Aorta (tissue), 5 donors: ENCODE data around the gene PPFIBP1. TPM values are rescaled to one million over a fixed set of nuclear protein-coding genes. Genes with fewer than 3 reads are reported as not detected.

ENCODE experiments used
- ATAC-seq: fragments of 200-7000 bp; cut with Tn5 transposase; one replicate; pipeline ENCODE4 v1.9.1; 2022; ENCODE audit warnings: moderate library complexity; ENCODE audit not compliant: low FRiP score
- DNase-seq, 2 donors: peaks; one replicate each; pipeline ENCODE4 v3.0.0-alpha.2; 2020
- H3K27ac ChIP-seq, 2 donors: one replicate each; pipeline ENCODE4 v1.5.1; 2013; ENCODE audit warnings: low read length in 2 of 2, mild to moderate bottlenecking in 2 of 2, moderate library complexity in 2 of 2, control low read depth in 1 of 2, inconsistent platforms in 1 of 2, low read depth in 1 of 2
- H3K27me3 ChIP-seq, 2 donors: one replicate each; pipeline ENCODE4 v1.6.1; 2013; ENCODE audit warnings: control low read depth in 1 of 2, low read length in 1 of 2, mild to moderate bottlenecking in 1 of 2, moderate library complexity in 1 of 2; ENCODE audit not compliant: insufficient read depth in 2 of 2, control insufficient read depth in 1 of 2
- H3K36me3 ChIP-seq, 2 donors: one replicate each; pipeline ENCODE4 v1.6.1; 2013; ENCODE audit warnings: control low read depth in 1 of 2, low read length in 1 of 2, mild to moderate bottlenecking in 1 of 2; ENCODE audit not compliant: insufficient read depth in 2 of 2, control insufficient read depth in 1 of 2
- H3K4me1 ChIP-seq, 2 donors: one replicate each; pipeline ENCODE4 v1.6.1; 2013; ENCODE audit warnings: low read length in 2 of 2, control low read depth in 1 of 2, mild to moderate bottlenecking in 1 of 2, moderate library complexity in 1 of 2; ENCODE audit not compliant: insufficient read depth in 2 of 2, control insufficient read depth in 1 of 2
- H3K4me3 ChIP-seq, 2 donors: one replicate each; pipeline ENCODE4 v1.5.1; 2013; ENCODE audit warnings: low read length in 2 of 2, control low read depth in 1 of 2, mild to moderate bottlenecking in 1 of 2
- H3K9me3 ChIP-seq: one replicate; pipeline ENCODE4 v1.6.1; 2013; ENCODE audit warnings: mild to moderate bottlenecking, low read length; ENCODE audit not compliant: control insufficient read depth
- WGBS, 2 donors: extraction: QIAGEN DNeasy Blood & Tissue Kit; methylation state at CpG; one replicate each; pipeline ENCODE4 v1.1.7; 2013; 5-methylcytosine and 5-hydroxymethylcytosine counted together
- intact Hi-C, 2 donors: fragments of 100-400 bp; cut with DNase I; formaldehyde crosslinking; loops; one replicate each; pipeline versions ENCODE4 v1.14.2 to v1.15.0; 2022
- polyA plus RNA-seq, 2 donors: library from polyadenylated mRNA; stranded (reverse); fragments of 200-250 nt; gene quantifications; one replicate each; pipeline ENCODE4 v1.2.3, GENCODE V29; 2013
- total RNA-seq, 2 donors: library from RNA; stranded (reverse); fragmentation: NEBNext Ultra II Directional; extraction: Animal tissue kit (Norgen Biotek cat#: 25700); gene quantifications; one replicate each; pipeline ENCODE4 v1.2.1, GENCODE V29; 2021
- donor health status: healthy with polysubstance abuse.
- donor health status: Bipolar disorder and iron deficiency.
- donor health status: DM: no; HTN: no; CAD: no.
- donor health status: DM: no; HTN: no; CAD: no.
- donor health status: DM: yes; HTN: yes; CAD: no.

PPFIBP1 gene
- total and polyA plus RNA-seq, 4 donors: 29.7 to 247 (median 108) TPM

- intact Hi-C loops: no loop called here
- no peaks in the 10 kb centered on the region for H3K4me1 ChIP-seq
- no peaks in the 10 kb centered on the region for H3K27me3 ChIP-seq
- no peaks in the 10 kb centered on the region for H3K9me3 ChIP-seq
- H3K27ac ChIP-seq: no peak overlapping the region
- 92 to 96% methylated on average over 2 of the region's 2 CpGs for WGBS, 2 donors
- DNase-seq (no peak), ATAC-seq (no peak)
- H3K36me3 ChIP-seq: peaks cover 10 to 14% of the 10 kb centered on the region in 2 donors
- no peak overlapping the region for H3K4me3 ChIP-seq
Measured at GRCh38 chr12:27682534-27682933, 158.5 kb downstream of the PPFIBP1 start.

GRCh38 chr12:27685274-27685673 lies 161.3 kb downstream of the PPFIBP1 start:
- Histone ChIP-seq H3K4me1 (no peaks in the 10 kb centered on the region), H3K27ac (no peak overlapping the region), H3K4me3 (no peak overlapping the region), H3K9me3 (no peaks in the 10 kb centered on the region), H3K36me3 (peaks cover 10 to 26% of the 10 kb centered on the region in 2 donors), H3K27me3 (no peaks in the 10 kb centered on the region)
- 34 to 45% methylated on average over 2 of the region's 2 CpGs for WGBS, 2 donors
- intact Hi-C loops: no loop called here
- no peak for ATAC-seq
- no peak for DNase-seq

DNA sequence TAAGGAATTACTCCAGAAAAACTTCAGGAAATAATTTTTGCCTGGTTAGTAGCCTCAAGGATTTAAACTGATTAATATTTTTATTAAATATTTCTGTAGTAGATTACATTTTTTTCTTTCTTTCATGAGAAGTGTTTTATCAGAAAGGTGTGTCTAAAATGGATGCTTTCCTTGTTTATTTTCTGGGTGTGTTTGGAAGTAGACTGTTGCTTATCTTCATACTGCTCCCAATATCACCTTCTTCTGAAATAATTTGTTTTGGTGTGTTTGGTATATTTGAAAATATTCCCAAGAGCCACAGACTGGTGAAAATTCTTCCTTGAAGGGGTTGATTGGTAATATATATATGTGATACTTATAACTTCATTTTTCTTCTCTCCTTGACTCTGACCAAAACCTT lies 162.1 kb downstream of the PPFIBP1 start:
- Histone ChIP-seq H3K4me3 (no peak overlapping the region), H3K36me3 (peaks cover 10 to 23% of the 10 kb centered on the region in 2 donors), H3K9me3 (no peaks in the 10 kb centered on the region), H3K4me1 (no peaks in the 10 kb centered on the region), H3K27ac (no peak overlapping the region), H3K27me3 (no peaks in the 10 kb centered on the region)
- ATAC-seq: no peak
- intact Hi-C loops: no loop called here
- DNase-seq: no peak

GRCh38 chr12:27688671-27689070 lies 164.7 kb downstream of the PPFIBP1 start:
- intact Hi-C loops: no loop called here
- 92 to 93% methylated on average over 3 of the region's 3 CpGs for WGBS, 2 donors
- DNase-seq: no peak
- peaks cover 13 to 21% of the 10 kb centered on the region in 2 donors for H3K36me3 ChIP-seq
- H3K27me3 ChIP-seq: no peaks in the 10 kb centered on the region
- no peak for ATAC-seq
- H3K27ac ChIP-seq: no peak overlapping the region
- no peak overlapping the region for H3K4me3 ChIP-seq
- H3K4me1 ChIP-seq: no peaks in the 10 kb centered on the region
- no peaks in the 10 kb centered on the region for H3K9me3 ChIP-seq

DNA sequence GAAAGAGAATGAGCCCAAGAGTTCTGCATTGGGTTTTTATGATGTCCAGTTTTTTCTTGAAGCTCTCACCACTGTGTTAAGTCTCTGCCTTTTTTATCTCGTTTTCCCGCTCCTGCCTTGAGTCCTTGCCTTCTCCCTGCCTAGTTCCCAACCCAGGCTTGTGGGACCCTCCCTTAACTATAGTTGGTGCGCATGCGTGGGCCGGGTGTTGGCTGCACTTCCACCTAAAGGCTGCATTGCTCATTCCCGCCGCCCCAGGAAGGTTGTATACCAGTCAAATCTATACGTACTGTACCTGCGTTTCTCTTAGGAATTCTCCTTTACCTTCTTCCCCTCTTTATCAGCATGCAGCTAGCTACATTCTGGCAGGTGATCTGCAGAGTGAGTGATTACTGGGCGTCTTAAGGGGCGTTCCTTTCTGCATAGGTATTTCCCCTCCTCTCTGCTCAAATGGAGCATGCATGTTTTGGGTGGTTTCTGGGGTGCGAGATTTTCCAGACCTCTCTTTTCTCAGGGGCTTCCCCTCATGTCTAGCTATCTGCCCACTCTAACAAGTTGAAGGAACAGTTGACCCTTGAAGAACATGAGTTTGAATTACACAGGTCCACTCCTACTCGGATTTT lies 165.7 kb downstream of the PPFIBP1 start:
- 92 to 96% methylated on average over 13 of the region's 13 CpGs for WGBS, 2 donors
- Histone ChIP-seq H3K27ac (no peak overlapping the region), H3K36me3 (peaks cover 13 to 21% of the 10 kb centered on the region in 2 donors)

DNA sequence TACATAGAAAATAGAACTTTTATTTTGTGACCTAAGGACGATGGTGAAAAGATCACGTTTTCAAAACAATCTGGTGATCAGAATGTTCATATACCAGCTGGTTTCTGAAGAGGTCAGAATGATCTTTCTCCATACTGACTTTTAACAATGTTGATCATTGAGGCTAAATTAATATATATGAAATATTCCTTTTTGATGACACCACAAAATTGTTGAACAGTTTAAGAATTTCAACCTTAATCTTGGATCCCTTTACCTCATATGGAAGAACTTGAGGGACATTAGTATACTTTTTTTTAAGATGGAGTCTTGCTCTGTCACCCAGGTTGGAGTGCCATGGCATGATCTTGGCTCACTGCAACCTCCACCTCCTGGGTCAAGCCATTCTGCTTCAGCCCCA lies 169.4 kb downstream of the PPFIBP1 start:
- ATAC-seq (no peak), DNase-seq (no peak)
- H3K4me1 ChIP-seq: no peaks in the 10 kb centered on the region
- peaks cover 9 to 20% of the 10 kb centered on the region in 2 donors for H3K36me3 ChIP-seq
- H3K27ac ChIP-seq: no peak overlapping the region
- 84 to 92% methylated on average over 2 of the region's 2 CpGs for WGBS, 2 donors
- intact Hi-C loops: no loop called here
- H3K27me3 ChIP-seq: no peaks in the 10 kb centered on the region
- no peaks in the 10 kb centered on the region for H3K9me3 ChIP-seq
- H3K4me3 ChIP-seq: no peak overlapping the region

More for the DNA sequence above, 165.7 kb downstream of the PPFIBP1 start:
- no peaks in the 10 kb centered on the region for H3K27me3 ChIP-seq
- ATAC-seq (no peak), DNase-seq (no peak)
- H3K4me1 ChIP-seq: no peaks in the 10 kb centered on the region
- H3K9me3 ChIP-seq: no peaks in the 10 kb centered on the region
- no peak overlapping the region for H3K4me3 ChIP-seq
- intact Hi-C loops: no loop called here

GRCh38 chr12:27695556-27696292 lies 171.7 kb downstream of the PPFIBP1 start:
- WGBS, 2 donors: 68 to 69% methylated on average over 6 of the region's 6 CpGs
- intact Hi-C loops: no loop called here
- H3K27me3 ChIP-seq: no peaks in the 10 kb centered on the region
- H3K9me3 ChIP-seq: no peaks in the 10 kb centered on the region
- no peaks in the 10 kb centered on the region for H3K4me1 ChIP-seq
- H3K4me3 ChIP-seq: no peak overlapping the region
- ATAC-seq (no peak), DNase-seq (no peak)
- peaks cover 6 to 13% of the 10 kb centered on the region in 2 donors for H3K36me3 ChIP-seq
- H3K27ac ChIP-seq: no peak overlapping the region

- DNase-seq: no peak
- intact Hi-C loops: no loop called here
- H3K9me3 ChIP-seq: no peaks in the 10 kb centered on the region
- no peaks in the 10 kb centered on the region for H3K27me3 ChIP-seq
- no peak within 1 kb of the TSS for H3K4me3 ChIP-seq
- peaks cover 6 to 13% of the 10 kb centered on the region in 2 donors for H3K36me3 ChIP-seq
- no peak within 1 kb of the TSS for H3K27ac ChIP-seq
- 55% methylated on average over 5 of the region's 5 CpGs for WGBS, 2 donors
- H3K4me1 ChIP-seq: no peaks in the 10 kb centered on the region
- ATAC-seq: no peak
Measured at GRCh38 chr12:27696293-27696652, 172.3 kb downstream of the PPFIBP1 start, which contains the start of gene REP15. Gene REP15 (plus strand): TSS chr12:27696447. CDS start chr12:27696563, 116 bp downstream.
